LNCAP (cell line): ENCODE data around the gene MORF4L1.

ENCODE experiments used
- TF ChIP-seq, protein P1 (sequence below): fragments of 450-650 bp; IDR thresholded peaks from 2 replicates; pipeline ENCODE4 v1.5.1; 2017; ENCODE audit warnings: mild to moderate bottlenecking

The MORF4L1 gene

GRCh38 chr15:78909160-78909695 lies 36.5 kb downstream of the MORF4L1 start:
- TF ChIP-seq, protein P1, sequence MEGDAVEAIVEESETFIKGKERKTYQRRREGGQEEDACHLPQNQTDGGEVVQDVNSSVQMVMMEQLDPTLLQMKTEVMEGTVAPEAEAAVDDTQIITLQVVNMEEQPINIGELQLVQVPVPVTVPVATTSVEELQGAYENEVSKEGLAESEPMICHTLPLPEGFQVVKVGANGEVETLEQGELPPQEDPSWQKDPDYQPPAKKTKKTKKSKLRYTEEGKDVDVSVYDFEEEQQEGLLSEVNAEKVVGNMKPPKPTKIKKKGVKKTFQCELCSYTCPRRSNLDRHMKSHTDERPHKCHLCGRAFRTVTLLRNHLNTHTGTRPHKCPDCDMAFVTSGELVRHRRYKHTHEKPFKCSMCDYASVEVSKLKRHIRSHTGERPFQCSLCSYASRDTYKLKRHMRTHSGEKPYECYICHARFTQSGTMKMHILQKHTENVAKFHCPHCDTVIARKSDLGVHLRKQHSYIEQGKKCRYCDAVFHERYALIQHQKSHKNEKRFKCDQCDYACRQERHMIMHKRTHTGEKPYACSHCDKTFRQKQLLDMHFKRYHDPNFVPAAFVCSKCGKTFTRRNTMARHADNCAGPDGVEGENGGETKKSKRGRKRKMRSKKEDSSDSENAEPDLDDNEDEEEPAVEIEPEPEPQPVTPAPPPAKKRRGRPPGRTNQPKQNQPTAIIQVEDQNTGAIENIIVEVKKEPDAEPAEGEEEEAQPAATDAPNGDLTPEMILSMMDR: no peak

DNA sequence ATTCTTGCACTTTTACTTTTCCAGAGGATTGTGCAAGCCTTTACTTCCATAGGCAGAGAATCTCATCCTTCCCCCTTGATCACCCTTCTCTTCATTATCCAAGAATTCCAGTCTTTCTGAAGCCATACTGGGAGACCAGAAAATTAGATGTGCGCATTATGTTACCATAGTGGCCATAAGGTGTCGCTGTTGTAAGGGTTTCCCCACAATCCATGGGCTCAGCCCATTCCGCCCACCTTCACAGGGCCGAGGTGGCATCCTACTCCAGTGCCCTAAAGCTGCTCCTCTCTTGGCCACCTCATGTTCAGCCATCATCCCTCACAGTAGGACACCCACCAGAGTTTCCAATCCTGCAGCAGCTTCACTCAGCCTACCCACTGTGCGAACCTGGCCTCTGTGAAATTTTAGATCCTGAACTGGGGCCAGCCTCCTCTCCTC lies 37.1 kb downstream of the MORF4L1 start:
- TF ChIP-seq, protein P1: peak; percentile 83

DNA sequence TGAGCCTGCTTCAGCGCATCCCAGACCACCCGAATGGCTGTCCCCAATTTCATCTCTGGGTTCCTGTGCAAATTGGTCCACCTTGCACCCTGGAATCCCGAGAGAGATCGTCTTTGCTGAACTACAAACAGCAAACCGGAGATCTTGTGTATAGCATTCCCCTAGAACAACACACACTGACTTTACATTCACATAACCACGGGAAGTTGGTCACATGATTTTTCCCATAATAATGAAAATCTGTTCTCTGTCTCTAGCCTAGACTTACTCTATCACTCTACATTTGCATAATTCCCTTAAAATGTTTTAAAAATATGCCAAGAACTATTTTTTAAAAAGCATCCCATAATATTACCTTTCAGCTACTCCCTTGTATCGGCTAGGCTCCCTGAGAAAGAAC lies 37.6 kb downstream of the MORF4L1 start:
- TF ChIP-seq, protein P1: no peak

GRCh38 chr15:78912316-78912715 lies 39.6 kb downstream of the MORF4L1 start:
- TF ChIP-seq, protein P1: no peak

GRCh38 chr15:78913012-78913411 lies 40.3 kb downstream of the MORF4L1 start:
- TF ChIP-seq, protein P1: no peak

GRCh38 chr15:78914027-78914764 lies 41.5 kb downstream of the MORF4L1 start:
- TF ChIP-seq, protein P1: peak; percentile 46

DNA sequence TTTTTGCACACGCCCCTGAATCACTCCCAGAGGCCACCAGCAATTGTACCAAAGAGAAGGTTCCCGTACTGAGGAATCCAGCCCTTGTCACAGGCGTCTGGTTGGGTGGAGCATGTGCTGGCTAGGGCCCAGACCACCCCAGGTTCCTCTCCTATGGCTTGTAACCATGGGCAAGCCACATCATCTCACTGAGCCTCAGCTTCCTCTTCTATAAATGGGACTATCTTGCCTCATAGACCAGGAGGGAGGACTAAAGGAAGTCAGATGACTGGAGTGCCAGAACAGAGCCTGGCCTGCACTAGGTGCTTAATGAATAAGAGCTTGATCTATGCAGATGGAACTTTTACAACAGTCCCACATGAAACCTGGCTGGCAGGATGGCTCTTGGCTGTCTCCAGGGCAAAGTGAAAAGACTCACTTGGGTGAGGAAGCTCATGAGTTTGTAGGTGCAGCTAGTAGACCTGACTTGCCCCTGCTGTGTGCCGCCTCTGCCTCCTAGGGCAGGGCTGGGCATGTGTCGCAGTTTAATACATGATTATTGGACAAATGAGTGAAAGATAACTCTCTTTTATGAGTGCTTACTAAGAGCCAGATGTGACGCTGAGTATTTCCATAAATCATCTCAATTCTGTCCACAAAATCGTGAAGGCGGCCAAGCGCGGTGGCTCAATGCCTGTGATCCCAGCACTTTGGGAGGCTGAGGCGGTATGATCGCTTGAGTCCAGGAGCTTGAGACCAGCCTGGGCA lies 42.8 kb downstream of the MORF4L1 start:
- TF ChIP-seq, protein P1: no peak
